Measurements from ENCODE around the gene GARRE1.

DNA sequence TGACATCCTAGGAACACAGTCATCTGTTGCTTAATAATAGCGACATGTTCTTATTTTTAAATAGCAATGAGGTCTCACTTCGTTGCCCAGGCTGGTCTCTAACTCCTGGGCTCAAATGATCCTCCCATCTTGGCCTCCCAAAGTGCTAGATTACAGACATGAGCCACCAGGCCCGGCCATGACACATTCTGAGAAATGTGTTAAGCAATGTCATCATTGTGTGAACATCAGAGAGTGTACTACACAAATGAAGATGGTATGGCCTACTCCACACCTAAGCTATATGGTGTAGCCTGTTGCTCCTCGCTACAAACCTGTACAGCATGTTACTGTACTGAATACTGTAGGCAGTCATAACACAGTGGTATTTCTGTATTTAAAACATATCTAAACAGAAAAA, 24.6 kb upstream of the GARRE1 start:
- TF ChIP-seq, protein P1, sequence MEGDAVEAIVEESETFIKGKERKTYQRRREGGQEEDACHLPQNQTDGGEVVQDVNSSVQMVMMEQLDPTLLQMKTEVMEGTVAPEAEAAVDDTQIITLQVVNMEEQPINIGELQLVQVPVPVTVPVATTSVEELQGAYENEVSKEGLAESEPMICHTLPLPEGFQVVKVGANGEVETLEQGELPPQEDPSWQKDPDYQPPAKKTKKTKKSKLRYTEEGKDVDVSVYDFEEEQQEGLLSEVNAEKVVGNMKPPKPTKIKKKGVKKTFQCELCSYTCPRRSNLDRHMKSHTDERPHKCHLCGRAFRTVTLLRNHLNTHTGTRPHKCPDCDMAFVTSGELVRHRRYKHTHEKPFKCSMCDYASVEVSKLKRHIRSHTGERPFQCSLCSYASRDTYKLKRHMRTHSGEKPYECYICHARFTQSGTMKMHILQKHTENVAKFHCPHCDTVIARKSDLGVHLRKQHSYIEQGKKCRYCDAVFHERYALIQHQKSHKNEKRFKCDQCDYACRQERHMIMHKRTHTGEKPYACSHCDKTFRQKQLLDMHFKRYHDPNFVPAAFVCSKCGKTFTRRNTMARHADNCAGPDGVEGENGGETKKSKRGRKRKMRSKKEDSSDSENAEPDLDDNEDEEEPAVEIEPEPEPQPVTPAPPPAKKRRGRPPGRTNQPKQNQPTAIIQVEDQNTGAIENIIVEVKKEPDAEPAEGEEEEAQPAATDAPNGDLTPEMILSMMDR (IDR thresholded peaks at IDR 0.05) = no peak
- TF ChIP-seq POLR2A (IDR thresholded peaks at IDR 0.05) = no peak

All from esophagus squamous epithelium (tissue), 4 donors.